ENCODE results near the gene OR6S1.
"Not testable (repeated sequence)": the region's sequence is repeated elsewhere in the genome, so short reads cannot be mapped to it uniquely, and the experiment has no call there.

OR6S1 gene

DNA sequence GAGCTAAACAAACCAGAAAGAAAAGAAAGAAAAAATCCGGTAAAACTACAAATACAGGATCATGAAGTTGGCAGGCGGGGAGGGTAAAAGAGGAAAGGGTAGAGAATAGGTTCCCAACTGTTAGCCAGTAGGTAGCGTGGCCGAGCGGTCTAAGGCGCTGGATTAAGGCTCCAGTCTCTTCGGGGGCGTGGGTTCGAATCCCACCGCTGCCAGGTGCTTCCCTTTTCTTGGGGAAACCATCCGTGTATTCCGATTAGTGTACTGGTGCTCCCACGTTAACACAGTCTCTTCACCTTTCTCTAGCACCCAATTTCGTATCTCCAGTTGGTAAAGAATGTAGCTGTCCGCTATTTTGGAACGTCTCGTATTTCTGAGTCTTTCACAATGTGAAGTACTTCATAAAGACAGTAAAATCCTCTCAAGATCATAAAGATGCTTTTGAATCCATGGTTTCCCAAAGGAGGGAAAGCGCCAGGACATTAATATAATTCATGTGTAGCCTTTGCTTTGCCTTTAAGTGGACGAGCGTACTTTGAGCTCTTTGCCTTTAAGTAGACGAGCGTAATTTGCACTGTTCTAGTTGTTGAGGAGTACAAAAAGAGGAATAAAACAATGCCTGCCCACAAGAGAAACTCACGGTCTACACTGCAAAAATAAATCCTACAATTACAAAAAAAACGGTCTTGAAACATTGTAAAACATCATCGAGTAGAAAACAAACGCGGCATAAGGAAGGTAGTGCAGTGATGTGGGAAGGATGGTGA lies 31.3 kb downstream of the OR6S1 start:
- DNase-seq (ENCODE audit: low read depth), result peak; percentile 64

DNA sequence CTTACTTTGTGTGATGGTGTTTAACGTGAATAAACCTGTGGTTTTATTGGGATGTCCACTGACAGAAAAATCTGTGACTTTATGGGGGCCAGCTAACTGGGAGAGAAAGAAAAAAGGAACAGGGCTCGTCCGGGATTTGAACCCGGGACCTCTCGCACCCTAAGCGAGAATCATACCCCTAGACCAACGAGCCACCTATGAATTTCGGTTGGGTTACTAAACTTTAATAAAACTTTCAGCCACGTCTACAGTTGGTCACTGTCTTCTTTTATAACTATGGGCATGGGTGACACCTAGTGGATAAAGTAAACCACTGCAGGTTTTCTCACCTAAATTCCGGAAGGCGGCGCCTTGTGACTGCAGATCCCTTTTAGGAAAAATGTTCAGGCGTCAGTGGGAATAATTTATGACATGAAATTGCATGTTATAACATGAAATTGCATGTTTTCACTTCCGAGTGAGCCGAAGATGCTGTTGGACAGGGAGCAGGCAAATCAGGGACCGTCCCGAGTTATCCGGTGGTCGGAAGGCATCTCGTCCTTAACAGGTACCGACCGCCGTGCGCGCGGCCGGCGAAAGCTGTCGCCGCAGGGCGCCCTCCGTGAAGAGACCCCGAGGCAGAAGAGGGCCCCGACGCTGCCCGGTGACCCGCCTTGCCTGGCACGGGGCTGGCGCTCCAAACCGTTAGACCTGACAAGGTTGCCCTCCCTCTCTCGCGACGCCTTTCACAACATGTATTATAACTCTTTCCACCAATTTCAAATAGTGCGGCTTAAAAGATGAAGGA lies 32.1 kb downstream of the OR6S1 start:
- DNase-seq (ENCODE audit: low read depth), result no peak

DNA sequence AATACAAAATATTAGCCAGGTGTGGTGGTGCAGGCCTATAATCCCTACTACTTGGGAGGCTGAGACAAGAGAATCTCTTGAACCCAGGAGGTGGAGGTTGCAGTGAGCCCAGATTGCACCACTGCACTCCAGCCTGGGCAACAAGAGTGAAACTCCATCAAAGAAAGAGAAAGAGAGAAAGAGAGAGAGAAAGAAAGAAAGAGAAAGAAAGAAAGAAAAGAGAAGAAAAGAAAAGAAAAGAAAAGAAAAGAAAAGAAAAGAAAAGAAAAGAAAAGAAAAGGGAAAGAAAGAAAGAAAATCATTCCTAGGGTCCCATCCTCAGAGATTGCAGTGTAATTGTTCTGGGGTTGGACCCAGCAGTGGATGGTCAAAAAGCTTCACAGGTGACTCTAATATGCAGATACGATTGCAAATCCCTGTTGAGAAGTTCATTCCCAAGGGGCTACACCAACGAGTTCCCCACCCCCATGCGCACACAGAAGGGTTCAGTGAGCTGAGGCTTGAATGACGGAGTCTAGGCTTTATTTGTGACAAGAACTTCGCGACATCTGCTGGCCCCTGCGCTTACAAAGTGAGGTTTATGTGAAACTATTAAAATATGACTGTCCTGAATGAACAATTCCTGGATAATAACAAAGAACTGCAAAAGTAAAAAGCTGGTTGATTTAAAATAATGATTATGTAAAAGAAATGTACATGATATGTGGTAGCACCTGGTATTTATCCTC lies 32.9 kb downstream of the OR6S1 start:
- no peak for DNase-seq (ENCODE audit: low read depth)

DNA sequence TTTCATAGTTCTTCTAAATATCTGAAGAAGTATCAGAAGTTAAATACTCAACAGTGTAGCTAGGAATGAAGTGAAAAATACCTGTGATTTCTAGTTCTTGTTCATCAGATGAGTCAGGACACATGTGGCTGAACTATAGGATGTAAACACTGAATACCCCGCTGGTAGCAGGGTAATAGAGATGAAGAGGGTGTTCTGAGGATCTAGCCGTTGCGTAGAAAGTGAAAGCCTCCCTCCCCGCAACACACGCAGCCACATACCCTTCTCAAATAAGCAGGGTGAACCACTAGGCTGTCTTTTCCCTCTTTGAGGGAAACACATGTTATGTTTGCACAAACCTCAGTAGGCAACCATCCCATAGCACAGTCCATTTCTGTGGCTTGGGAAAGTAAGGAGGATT lies 33.9 kb downstream of the OR6S1 start:
- DNase-seq (ENCODE audit: low read depth), result no peak

GRCh38 chr14:20606902-20607242 lies 34.6 kb downstream of the OR6S1 start:
- no peak for DNase-seq (ENCODE audit: low read depth)

DNA sequence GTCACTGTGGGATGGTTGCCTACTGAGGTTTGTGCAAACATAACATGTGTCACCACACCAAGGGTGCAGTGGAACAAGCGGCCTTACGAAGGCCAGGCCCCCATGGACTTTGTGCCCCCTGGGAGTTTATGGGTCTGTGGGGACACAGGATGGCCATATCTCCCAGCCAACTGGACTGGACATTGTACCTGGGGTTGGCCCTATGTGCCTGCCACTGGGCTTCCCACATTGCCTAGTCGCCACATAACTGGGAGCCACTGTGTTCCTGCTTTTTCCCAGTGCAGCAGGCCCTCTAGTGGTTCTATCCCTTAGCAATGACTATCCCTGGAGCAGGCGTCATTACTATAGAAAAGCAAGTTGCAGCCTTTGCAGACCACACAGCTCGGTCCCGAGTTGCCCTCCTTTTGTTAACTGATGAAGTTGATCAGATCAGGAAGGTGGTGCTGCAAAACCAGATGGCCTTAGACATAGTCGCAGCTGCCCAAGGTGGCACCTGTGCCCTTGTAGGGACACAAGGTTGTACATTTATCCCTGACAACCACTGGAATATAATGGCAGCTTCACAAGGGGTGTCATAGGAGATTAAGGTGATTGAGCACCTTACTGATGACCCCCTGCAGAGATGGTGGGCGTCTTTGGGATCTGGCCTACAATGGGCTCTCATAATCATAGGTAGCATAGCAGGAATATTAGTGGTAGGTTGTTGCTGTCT lies 35.1 kb downstream of the OR6S1 start:
- DNase-seq (ENCODE audit: low read depth), result no peak

- DNase-seq (ENCODE audit: low read depth), result no peak
Observed at GRCh38 chr14:20603813-20604690, 37.4 kb downstream of the OR6S1 start.

- DNase-seq (ENCODE audit: low read depth), result no peak
Observed at GRCh38 chr14:20602583-20602982, 38.9 kb downstream of the OR6S1 start.

DNA sequence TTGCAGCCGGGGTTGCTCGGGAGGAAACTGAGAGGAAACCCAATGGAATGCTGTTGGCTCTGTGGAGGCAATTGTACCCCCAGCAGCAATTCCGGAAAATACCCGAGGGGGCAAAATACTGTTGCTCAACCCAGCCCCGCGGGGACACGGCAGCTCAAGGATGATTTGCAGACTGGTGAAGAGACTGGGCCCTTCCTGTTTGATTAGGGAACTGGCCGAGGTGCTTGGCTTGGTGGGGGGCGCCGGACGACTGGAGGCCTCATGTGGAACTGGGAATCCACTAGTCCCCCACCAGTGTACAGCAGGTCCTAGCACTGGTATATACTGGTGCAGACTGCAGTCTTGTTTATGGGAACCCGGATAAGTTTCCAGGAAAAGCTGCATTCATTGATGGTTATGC lies 40.0 kb downstream of the OR6S1 start:
- DNase-seq (ENCODE audit: low read depth), result no peak

DNA sequence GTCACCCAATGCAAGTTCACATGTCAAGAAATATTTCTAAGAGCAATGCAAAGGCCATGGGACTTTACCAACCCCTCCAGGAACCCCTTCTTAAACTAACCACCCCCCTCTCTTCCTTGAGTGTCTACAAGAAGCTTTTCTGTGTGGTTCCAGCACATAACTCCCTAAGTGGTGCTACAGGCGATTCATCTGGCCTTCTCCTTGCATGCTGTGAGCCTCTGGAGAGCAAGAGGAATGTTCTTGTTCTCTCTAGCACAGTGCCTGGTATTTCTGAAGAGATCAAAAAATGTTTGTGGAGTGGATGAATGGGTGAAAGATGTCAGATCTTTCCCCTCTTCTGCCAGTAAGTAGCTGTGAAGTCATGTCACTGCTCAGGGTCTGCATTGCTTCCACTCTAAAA lies 44.4 kb downstream of the OR6S1 start:
- no peak for DNase-seq (ENCODE audit: low read depth)

- not testable (repeated sequence) for DNase-seq (ENCODE audit: low read depth)
Observed at GRCh38 chr14:20595726-20596125, 45.8 kb downstream of the OR6S1 start.

- no peak for DNase-seq (ENCODE audit: low read depth)
Observed at GRCh38 chr14:20592574-20592973, 48.9 kb downstream of the OR6S1 start.

- DNase-seq (ENCODE audit: low read depth), result no peak
Observed at GRCh38 chr14:20591235-20591634, 50.3 kb downstream of the OR6S1 start, which contains the start of gene RNASE12. Gene RNASE12 (minus strand): TSS chr14:20591376. CDS start chr14:20590723, 653 bp downstream.

Measured in stimulated activated CD8-positive, alpha-beta memory T cell treated with anti-CD3 and anti-CD28 coated beads, Interleukin-15, amount 100 ng/mL, for 24 hours (primary cell).